Smooth muscle cell (in vitro differentiated cells): ENCODE measurements around the gene TBC1D22B. TPM values are rescaled to one million over a fixed set of nuclear protein-coding genes. Genes with fewer than 3 reads are reported as not detected.

Experiments used
- DNase-seq: peaks from one replicate; lab custom pipeline; 2025; ENCODE audit not compliant: unreplicated experiment; lab: John Stamatoyannopoulos, UW
- H2AFZ ChIP-seq: fragments of 200-600 bp; sonication (generic); 2 replicates; pipeline ENCODE4 v1.6.0; 2016; ENCODE audit warnings: antibody characterized with exemption, low read depth, mild to moderate bottlenecking
- H3F3A ChIP-seq: fragments of 200-600 bp; sonication (generic); 2 replicates; pipeline ENCODE4 v1.6.0; 2017; ENCODE audit warnings: antibody characterized with exemption, low read depth
- H3K27ac ChIP-seq: fragments of 200-600 bp; sonication (generic); 2 replicates; pipeline ENCODE4 v1.5.1; 2016; ENCODE audit warnings: low read depth, mild to moderate bottlenecking
- H3K27me3 ChIP-seq: fragments of 200-600 bp; sonication (generic); 2 replicates; pipeline ENCODE4 v1.6.1; 2016; ENCODE audit warnings: low read depth, mild to moderate bottlenecking
- H3K36me3 ChIP-seq: fragments of 200-600 bp; sonication (generic); 2 replicates; pipeline ENCODE4 v1.5.1; 2016; ENCODE audit warnings: low read depth
- H3K4me1 ChIP-seq: fragments of 200-600 bp; sonication (generic); 2 replicates; pipeline ENCODE4 v1.5.1; 2016; ENCODE audit warnings: low read depth
- H3K4me2 ChIP-seq: fragments of 200-600 bp; sonication (generic); 2 replicates; pipeline ENCODE4 v1.6.0; 2016; ENCODE audit warnings: mild to moderate bottlenecking
- H3K4me3 ChIP-seq: fragments of 200-600 bp; sonication (generic); 2 replicates; pipeline ENCODE4 v1.5.1; 2016; ENCODE audit warnings: mild to moderate bottlenecking
- H3K79me2 ChIP-seq: fragments of 200-600 bp; sonication (generic); 2 replicates; pipeline ENCODE4 v1.6.0; 2016; ENCODE audit warnings: low read depth, mild to moderate bottlenecking
- H3K9ac ChIP-seq: fragments of 200-600 bp; sonication (generic); 2 replicates; pipeline ENCODE4 v1.6.0; 2016; ENCODE audit warnings: low read depth
- H3K9me3 ChIP-seq: fragments of 200-600 bp; sonication (generic); replicated peaks from 2 replicates; pipeline ENCODE4 v1.5.1; 2016; ENCODE audit warnings: low read depth
- H4K20me1 ChIP-seq: fragments of 200-600 bp; sonication (generic); 2 replicates; pipeline ENCODE4 v1.6.0; 2016; ENCODE audit warnings: low read depth
- CTCF ChIP-seq: fragments of 200-600 bp; sonication (generic); IDR thresholded peaks from 2 replicates; pipeline ENCODE4 v1.5.1; 2017; ENCODE audit warnings: borderline replicate concordance, mild to moderate bottlenecking, antibody characterized with exemption; ENCODE audit not compliant: insufficient read depth, poor library complexity, severe bottlenecking
- WGBS: methylation state at CpG from one replicate; pipeline ENCODE4 v1.1.7; 2016; ENCODE audit warnings: low lambda C conversion rate; 5-methylcytosine and 5-hydroxymethylcytosine counted together
- polyA plus RNA-seq: library from polyadenylated mRNA; unstranded; fragments of >200 nt; fragmentation: Nextera tagmentation; extraction: Ambion mirVana; gene quantifications from 2 replicates; pipeline ENCODE4 v1.2.1, GENCODE V29; 2016
- total RNA-seq: library from RNA; depleted of rRNA; stranded (reverse); fragments of >200 nt; gene quantifications from 2 replicates; pipeline ENCODE4 v1.2.3, GENCODE V29; 2014

Gene TBC1D22B
- total and polyA plus RNA-seq, 2 experiments from 2014 or later, result 5.6 to 7.2 TPM

- no peak for TF ChIP-seq CTCF
- 91% methylated on average over 3 of the region's 3 CpGs for WGBS
Observed at GRCh38 chr6:37283671-37284151, 26.1 kb downstream of the TBC1D22B start.

DNA sequence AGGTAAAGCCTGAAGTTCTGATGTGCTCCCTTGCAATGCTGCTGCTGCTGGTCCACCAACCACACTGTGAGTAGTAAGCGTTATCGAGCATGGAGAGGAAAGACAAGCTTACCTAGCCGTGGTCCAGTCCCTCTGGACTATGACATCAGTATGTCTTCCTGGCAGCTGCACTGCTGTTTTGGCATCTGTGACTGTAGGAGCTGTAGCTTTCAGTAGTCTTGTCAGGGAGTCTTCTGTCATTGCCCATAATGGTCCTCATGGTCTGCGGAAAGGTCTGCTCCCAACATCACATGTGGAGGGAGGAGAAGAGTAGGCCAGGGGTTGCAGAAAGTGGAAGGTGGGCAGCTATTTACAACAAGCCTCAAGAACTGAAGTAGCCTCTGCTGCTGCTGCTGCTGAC, 27.2 kb downstream of the TBC1D22B start:
- peaks cover 15% of the 10 kb centered on the region for H3K36me3 ChIP-seq
- H3K27me3 ChIP-seq, result no peaks in the 10 kb centered on the region
- no peak overlapping the region for H3K4me2 ChIP-seq
- no peak overlapping the region for H3K9ac ChIP-seq
- H3K4me1 ChIP-seq, result no peaks in the 10 kb centered on the region
- no peak for DNase-seq
- H3F3A ChIP-seq, result no peaks in the 10 kb centered on the region
- peaks cover 21% of the 10 kb centered on the region for H4K20me1 ChIP-seq
- 92% methylated on average over 4 of the region's 4 CpGs for WGBS
- no peaks in the 10 kb centered on the region for H3K79me2 ChIP-seq
- no peaks in the 10 kb centered on the region for H3K9me3 ChIP-seq
- no peak for TF ChIP-seq CTCF
- no peak overlapping the region for H2AFZ ChIP-seq
- H3K27ac ChIP-seq, result no peak overlapping the region
- H3K4me3 ChIP-seq, result no peak overlapping the region

More at GRCh38 chr6:37283671-37284151, 26.1 kb downstream of the TBC1D22B start:
- Histone ChIP-seq H3K4me3 (no peak overlapping the region), H3K27me3 (no peaks in the 10 kb centered on the region), H3K36me3 (peaks cover 15% of the 10 kb centered on the region), H3K9ac (no peak overlapping the region), H3K4me2 (no peak overlapping the region), H4K20me1 (peaks cover 30% of the 10 kb centered on the region), H3F3A (no peaks in the 10 kb centered on the region), H3K27ac (no peak overlapping the region), H3K4me1 (no peaks in the 10 kb centered on the region), H3K79me2 (no peaks in the 10 kb centered on the region), H3K9me3 (no peaks in the 10 kb centered on the region), H2AFZ (no peak overlapping the region)
- DNase-seq, result no peak

DNA sequence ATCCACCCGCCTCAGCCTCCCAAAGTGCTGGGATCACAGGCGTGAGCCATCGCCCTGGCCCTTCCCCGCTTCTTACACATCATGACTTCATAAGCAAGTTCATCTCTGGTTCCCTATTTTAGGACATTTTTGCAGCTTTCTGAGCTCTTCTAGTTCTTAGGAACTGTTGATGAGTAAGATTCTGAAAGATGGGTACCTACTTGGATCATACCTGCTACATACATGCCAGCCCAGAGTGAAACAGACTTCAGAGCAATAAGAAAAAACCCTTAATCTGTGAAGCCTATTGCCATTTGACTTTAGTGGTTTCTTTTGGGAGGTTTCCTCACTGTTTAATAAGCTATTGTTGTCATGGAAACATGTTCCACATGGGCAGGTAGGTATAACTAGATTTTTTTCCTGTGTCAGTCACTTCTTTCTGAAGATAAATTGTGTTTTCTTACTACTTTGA, 28.3 kb downstream of the TBC1D22B start:
- Histone ChIP-seq H3K9me3 (no peaks in the 10 kb centered on the region), H3K4me1 (no peaks in the 10 kb centered on the region), H2AFZ (no peak overlapping the region), H3K27me3 (no peaks in the 10 kb centered on the region), H3K9ac (no peak overlapping the region), H3K27ac (no peak overlapping the region), H3K79me2 (no peaks in the 10 kb centered on the region), H3F3A (no peaks in the 10 kb centered on the region), H3K36me3 (peaks cover 15% of the 10 kb centered on the region), H4K20me1 (peaks cover 10% of the 10 kb centered on the region), H3K4me3 (no peak overlapping the region), H3K4me2 (no peak overlapping the region)
- no peak for DNase-seq
- 97% methylated on average over 4 of the region's 4 CpGs for WGBS
- TF ChIP-seq CTCF, result no peak

GRCh38 chr6:37287519-37288157, 30.1 kb downstream of the TBC1D22B start:
- no peak for DNase-seq
- 81% methylated on average over 2 of the region's 2 CpGs for WGBS
- Histone ChIP-seq H3K4me2 (no peak overlapping the region), H3K9me3 (no peaks in the 10 kb centered on the region), H4K20me1 (no peaks in the 10 kb centered on the region), H3K79me2 (no peaks in the 10 kb centered on the region), H3F3A (no peaks in the 10 kb centered on the region), H3K27ac (no peak overlapping the region), H3K4me1 (no peaks in the 10 kb centered on the region), H3K27me3 (no peaks in the 10 kb centered on the region), H2AFZ (no peak overlapping the region), H3K4me3 (no peak overlapping the region), H3K9ac (no peak overlapping the region), H3K36me3 (peaks cover 20% of the 10 kb centered on the region)
- no peak for TF ChIP-seq CTCF
